Measurements from ENCODE around the gene POLR2E. TPM values are rescaled to one million over a fixed set of nuclear protein-coding genes. Genes with fewer than 3 reads are reported as not detected.

Gene POLR2E
- total RNA-seq, 1 experiment from 2014 or later: 279 TPM

DNA sequence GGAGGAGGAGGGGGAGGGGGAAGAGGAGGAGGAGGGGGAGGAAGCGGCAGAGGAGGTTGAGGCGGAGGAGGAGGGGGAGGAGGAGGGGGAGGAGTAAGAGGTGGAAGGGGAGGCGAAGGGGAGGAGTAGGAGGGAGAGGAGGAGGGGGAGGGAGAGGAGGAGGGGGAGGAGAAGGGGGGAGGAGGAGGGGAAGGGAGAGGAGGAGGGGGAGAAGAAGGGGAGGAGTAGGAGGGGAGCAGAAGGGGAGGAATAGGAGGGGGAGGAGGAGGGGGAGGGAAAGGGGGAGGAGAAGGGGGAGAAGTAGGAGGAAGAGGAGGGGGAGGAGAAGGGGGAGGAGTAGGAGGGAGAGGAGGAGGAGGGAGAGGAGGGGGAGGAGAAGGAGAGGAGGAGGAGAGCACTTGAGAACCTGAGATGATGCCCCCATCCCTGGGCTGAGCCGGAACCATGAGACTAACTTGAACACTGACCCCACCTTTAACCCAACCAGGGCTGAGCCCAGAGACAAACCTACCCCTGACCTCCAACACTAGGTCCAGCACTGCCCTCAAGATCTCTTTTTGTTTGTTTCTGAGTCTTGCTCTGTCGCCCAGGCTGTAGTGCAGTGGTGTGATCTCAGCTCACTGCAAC, 42.7 kb downstream of the POLR2E start:
- Histone ChIP-seq H3K27me3 (ENCODE audit: control insufficient read depth, insufficient read depth, low read length) (no peaks in the 10 kb centered on the region), H3K4me3 (ENCODE audit: low read depth in 2 of 2, low read length in 2 of 2) (no peak overlapping the region), H3K27ac (ENCODE audit: low read length) (no peak overlapping the region), H3K4me1 (ENCODE audit: control insufficient read depth, insufficient read depth, low read length) (no peaks in the 10 kb centered on the region), H3K36me3 (ENCODE audit: control insufficient read depth, insufficient read depth, low read length) (no peaks in the 10 kb centered on the region), H3K9me3 (ENCODE audit: control insufficient read depth, insufficient read depth, low read depth, low read length) (no peaks in the 10 kb centered on the region)
- in situ Hi-C loops (cut with HindIII; ENCODE audit: low pct_unique_long_range_greater_than_20kb, low sequenced_read_pairs): no loop called here
- BruUV-seq (replicated peaks): no TSS peak
- DNase-seq (ENCODE audit: low read depth, low spot score): no peak
- intact Hi-C loops (cut with micrococcal nuclease; ENCODE audit: unreplicated experiment): no loop called here
- TF ChIP-seq TCF7L2 (IDR thresholded peaks at IDR 0.05; ENCODE audit: low read depth, low read length) (no peak), POLR2AphosphoS5 (IDR thresholded peaks at IDR 0.05; ENCODE audit: low read depth, low read length) (no peak), CTCF (IDR thresholded peaks at IDR 0.05) (no peak), SIN3A (IDR thresholded peaks at IDR 0.05; ENCODE audit: borderline replicate concordance, insufficient read depth, low read depth, low read length) (no peak)
- TF ChIP-seq, protein P1, sequence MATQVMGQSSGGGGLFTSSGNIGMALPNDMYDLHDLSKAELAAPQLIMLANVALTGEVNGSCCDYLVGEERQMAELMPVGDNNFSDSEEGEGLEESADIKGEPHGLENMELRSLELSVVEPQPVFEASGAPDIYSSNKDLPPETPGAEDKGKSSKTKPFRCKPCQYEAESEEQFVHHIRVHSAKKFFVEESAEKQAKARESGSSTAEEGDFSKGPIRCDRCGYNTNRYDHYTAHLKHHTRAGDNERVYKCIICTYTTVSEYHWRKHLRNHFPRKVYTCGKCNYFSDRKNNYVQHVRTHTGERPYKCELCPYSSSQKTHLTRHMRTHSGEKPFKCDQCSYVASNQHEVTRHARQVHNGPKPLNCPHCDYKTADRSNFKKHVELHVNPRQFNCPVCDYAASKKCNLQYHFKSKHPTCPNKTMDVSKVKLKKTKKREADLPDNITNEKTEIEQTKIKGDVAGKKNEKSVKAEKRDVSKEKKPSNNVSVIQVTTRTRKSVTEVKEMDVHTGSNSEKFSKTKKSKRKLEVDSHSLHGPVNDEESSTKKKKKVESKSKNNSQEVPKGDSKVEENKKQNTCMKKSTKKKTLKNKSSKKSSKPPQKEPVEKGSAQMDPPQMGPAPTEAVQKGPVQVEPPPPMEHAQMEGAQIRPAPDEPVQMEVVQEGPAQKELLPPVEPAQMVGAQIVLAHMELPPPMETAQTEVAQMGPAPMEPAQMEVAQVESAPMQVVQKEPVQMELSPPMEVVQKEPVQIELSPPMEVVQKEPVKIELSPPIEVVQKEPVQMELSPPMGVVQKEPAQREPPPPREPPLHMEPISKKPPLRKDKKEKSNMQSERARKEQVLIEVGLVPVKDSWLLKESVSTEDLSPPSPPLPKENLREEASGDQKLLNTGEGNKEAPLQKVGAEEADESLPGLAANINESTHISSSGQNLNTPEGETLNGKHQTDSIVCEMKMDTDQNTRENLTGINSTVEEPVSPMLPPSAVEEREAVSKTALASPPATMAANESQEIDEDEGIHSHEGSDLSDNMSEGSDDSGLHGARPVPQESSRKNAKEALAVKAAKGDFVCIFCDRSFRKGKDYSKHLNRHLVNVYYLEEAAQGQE (IDR thresholded peaks at IDR 0.05; ENCODE audit: insufficient read depth in 1 of 2, low read depth in 2 of 2, low read length in 1 of 2): no peak
- ChIA-PET POLR2A (no interaction called here), CTCF (no interaction called here)
- ATAC-seq: 0 out of 2 replicates have a peak, but pooled peaks have one; percentile 39

DNA sequence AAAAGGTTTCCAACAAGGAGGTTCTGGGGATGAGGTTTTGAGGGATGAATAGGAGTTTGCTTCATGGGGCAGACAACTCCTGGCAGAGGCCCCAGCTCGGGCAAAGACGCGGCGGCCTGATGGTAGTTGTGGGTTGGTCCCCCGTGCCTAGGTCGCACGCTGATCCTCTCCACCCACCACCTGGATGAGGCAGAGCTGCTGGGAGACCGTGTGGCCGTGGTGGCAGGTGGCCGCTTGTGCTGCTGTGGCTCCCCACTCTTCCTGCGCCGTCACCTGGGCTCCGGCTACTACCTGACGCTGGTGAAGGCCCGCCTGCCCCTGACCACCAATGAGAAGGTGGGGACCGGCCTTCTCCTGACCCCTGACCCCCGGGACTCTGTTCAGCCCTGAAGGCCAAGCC, 43.4 kb downstream of the POLR2E start:
- no peaks in the 10 kb centered on the region for H3K9me3 ChIP-seq (ENCODE audit: control insufficient read depth, insufficient read depth, low read depth, low read length)
- H3K27ac ChIP-seq (ENCODE audit: low read length): no peak overlapping the region
- H3K27me3 ChIP-seq (ENCODE audit: control insufficient read depth, insufficient read depth, low read length): no peaks in the 10 kb centered on the region
- TF ChIP-seq POLR2AphosphoS5 (IDR thresholded peaks at IDR 0.05; ENCODE audit: low read depth, low read length) (no peak), CTCF (IDR thresholded peaks at IDR 0.05) (no peak), TCF7L2 (IDR thresholded peaks at IDR 0.05; ENCODE audit: low read depth, low read length) (no peak), SIN3A (IDR thresholded peaks at IDR 0.05; ENCODE audit: borderline replicate concordance, insufficient read depth, low read depth, low read length) (no peak)
- TF ChIP-seq, protein P1 (IDR thresholded peaks at IDR 0.05; ENCODE audit: insufficient read depth in 1 of 2, low read depth in 2 of 2, low read length in 1 of 2): no peak
- CTCF ChIA-PET: no interaction called here
- in situ Hi-C loops (cut with HindIII; ENCODE audit: low pct_unique_long_range_greater_than_20kb, low sequenced_read_pairs): no loop called here
- no peaks in the 10 kb centered on the region for H3K36me3 ChIP-seq (ENCODE audit: control insufficient read depth, insufficient read depth, low read length)
- BruUV-seq (replicated peaks): no TSS peak
- ATAC-seq (no peak), DNase-seq (ENCODE audit: low read depth, low spot score) (no peak)
- POLR2A ChIA-PET: no interaction called here
- no peaks in the 10 kb centered on the region for H3K4me1 ChIP-seq (ENCODE audit: control insufficient read depth, insufficient read depth, low read length)
- intact Hi-C loops (cut with micrococcal nuclease; ENCODE audit: unreplicated experiment): no loop called here
- H3K4me3 ChIP-seq (ENCODE audit: low read depth in 2 of 2, low read length in 2 of 2): no peak overlapping the region

All from Panc1 (cell line).